Stomach (tissue), 4 donors: ENCODE measurements around the gene SCARB1.

ENCODE experiments used
- POLR2A ChIP-seq, 4 donors: fragments of 450-650 bp; IDR thresholded peaks; one replicate each; pipeline ENCODE4 v1.6.1; 2016; ENCODE audit warnings: antibody characterized with exemption in 4 of 4, control low read depth in 2 of 4, mild to moderate bottlenecking in 1 of 4, moderate library complexity in 1 of 4
- POLR2AphosphoS5 ChIP-seq, 3 donors: sonication (generic); formaldehyde crosslinking; IDR thresholded peaks; one replicate each; pipeline ENCODE4 v1.6.1; 2016; ENCODE audit warnings: antibody characterized with exemption in 3 of 3
- TF ChIP-seq, protein P1 (sequence below), 7 experiments: fragments of 450-650 bp in 4 of 7; fragments of 200-600 bp in 3 of 7; sonication (generic) in 3 of 7; IDR thresholded peaks; one replicate each; pipeline ENCODE4 v1.5.1; 2016 to 2019; ENCODE audit warnings: antibody characterized with exemption in 7 of 7, control low read depth in 2 of 7, mild to moderate bottlenecking in 1 of 7

DNA sequence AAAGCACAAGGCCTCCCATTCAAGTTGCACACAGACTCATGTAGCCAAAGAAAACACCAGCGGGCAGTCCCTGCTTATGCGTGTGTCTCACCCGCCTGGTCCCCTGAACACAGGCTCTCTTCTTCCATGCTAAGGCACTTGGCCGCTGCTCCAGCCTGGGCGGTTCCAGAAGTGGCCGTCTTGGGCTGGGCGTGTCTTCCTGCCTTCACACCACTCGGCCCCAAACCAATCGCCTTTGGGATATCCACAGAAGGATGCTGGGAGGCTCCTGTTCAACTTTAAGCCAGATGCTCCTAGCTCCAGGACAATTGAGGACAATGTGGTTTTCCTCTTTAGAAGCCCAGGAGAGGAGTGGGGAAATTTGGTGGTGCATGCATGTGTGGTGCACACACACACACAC lies 2.2 kb downstream of the SCARB1 start:
- TF ChIP-seq, protein P1, sequence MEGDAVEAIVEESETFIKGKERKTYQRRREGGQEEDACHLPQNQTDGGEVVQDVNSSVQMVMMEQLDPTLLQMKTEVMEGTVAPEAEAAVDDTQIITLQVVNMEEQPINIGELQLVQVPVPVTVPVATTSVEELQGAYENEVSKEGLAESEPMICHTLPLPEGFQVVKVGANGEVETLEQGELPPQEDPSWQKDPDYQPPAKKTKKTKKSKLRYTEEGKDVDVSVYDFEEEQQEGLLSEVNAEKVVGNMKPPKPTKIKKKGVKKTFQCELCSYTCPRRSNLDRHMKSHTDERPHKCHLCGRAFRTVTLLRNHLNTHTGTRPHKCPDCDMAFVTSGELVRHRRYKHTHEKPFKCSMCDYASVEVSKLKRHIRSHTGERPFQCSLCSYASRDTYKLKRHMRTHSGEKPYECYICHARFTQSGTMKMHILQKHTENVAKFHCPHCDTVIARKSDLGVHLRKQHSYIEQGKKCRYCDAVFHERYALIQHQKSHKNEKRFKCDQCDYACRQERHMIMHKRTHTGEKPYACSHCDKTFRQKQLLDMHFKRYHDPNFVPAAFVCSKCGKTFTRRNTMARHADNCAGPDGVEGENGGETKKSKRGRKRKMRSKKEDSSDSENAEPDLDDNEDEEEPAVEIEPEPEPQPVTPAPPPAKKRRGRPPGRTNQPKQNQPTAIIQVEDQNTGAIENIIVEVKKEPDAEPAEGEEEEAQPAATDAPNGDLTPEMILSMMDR (IDR thresholded peaks at IDR 0.05) = no peak
- TF ChIP-seq POLR2A (IDR thresholded peaks at IDR 0.05) (no peak), POLR2AphosphoS5 (IDR thresholded peaks at IDR 0.05) (no peak)
